ENCODE measurements around the gene RRM2.

RRM2 gene

DNA sequence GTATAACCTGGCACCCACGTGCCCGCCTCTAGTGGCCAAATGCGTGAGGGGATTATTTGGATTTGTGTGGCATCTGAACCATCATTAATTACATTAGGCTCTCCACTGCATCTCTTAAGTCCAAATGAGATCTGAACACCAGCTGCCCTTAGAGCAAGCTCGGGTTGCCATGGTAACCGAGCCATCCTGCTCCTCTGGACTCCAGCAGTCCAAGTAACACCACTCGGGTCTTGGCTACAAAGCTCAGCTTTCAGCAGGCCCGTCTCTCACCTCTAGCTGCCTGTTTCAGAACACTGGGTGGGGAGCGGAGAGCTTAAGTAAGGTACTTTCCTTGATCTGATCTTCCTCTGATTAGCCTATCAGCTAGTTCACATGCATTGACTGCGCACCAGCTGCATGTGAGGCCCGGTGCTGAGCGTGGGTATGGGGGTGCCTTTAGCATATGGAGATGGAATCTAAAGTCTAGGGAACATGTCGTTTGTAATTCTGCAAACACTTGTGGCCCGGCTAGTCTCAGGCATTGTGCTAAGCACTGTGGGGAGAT is 28.2 kb upstream of the RRM2 start:
- no peak overlapping the region for H3K4me3 ChIP-seq (ENCODE audit: low read depth, low read length)
- H3K4me1 ChIP-seq (ENCODE audit: control insufficient read depth, insufficient read depth, low read length), result peaks cover 2% of the 10 kb centered on the region; the same call in 1 of the 2 replicates
- H3K36me3 ChIP-seq (ENCODE audit: control insufficient read depth in 2 of 2, insufficient read depth in 1 of 2, low read length in 2 of 2), result no peaks in the 10 kb centered on the region
- no peaks in the 10 kb centered on the region for H3K9me3 ChIP-seq (ENCODE audit: control insufficient read depth, insufficient read depth, low read depth, low read length)
- no peak overlapping the region for H3K27ac ChIP-seq (ENCODE audit: extremely low read depth, low read depth, low read length)
- CTCF ChIA-PET, result interaction anchor here (0.7 to 7.3 kb wide), 4 partner anchors 15 to 565 kb away, joined by 3 to 124 read pairs (median 4); no protein-coding TSS in a partner anchor
- TF ChIP-seq, protein P1, sequence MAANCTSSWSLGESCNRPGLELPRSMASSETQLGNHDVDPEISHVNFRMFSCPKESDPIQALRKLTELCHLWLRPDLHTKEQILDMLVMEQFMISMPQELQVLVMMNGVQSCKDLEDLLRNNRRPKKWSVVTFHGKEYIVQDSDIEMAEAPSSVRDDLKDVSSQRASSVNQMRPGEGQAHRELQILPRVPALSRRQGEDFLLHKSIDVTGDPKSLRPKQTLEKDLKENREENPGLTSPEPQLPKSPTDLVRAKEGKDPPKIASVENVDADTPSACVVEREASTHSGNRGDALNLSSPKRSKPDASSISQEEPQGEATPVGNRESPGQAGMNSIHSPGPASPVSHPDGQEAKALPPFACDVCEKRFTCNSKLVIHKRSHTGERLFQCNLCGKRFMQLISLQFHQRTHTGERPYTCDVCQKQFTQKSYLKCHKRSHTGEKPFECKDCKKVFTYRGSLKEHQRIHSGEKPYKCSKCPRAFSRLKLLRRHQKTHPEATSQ (tag by site-specific recombination; IDR thresholded peaks at IDR 0.05), result no peak
- TF ChIP-seq ZNF19 (tag by site-specific recombination; IDR thresholded peaks at IDR 0.05; ENCODE audit: low read depth), result no peak
- TF ChIP-seq, protein P2, sequence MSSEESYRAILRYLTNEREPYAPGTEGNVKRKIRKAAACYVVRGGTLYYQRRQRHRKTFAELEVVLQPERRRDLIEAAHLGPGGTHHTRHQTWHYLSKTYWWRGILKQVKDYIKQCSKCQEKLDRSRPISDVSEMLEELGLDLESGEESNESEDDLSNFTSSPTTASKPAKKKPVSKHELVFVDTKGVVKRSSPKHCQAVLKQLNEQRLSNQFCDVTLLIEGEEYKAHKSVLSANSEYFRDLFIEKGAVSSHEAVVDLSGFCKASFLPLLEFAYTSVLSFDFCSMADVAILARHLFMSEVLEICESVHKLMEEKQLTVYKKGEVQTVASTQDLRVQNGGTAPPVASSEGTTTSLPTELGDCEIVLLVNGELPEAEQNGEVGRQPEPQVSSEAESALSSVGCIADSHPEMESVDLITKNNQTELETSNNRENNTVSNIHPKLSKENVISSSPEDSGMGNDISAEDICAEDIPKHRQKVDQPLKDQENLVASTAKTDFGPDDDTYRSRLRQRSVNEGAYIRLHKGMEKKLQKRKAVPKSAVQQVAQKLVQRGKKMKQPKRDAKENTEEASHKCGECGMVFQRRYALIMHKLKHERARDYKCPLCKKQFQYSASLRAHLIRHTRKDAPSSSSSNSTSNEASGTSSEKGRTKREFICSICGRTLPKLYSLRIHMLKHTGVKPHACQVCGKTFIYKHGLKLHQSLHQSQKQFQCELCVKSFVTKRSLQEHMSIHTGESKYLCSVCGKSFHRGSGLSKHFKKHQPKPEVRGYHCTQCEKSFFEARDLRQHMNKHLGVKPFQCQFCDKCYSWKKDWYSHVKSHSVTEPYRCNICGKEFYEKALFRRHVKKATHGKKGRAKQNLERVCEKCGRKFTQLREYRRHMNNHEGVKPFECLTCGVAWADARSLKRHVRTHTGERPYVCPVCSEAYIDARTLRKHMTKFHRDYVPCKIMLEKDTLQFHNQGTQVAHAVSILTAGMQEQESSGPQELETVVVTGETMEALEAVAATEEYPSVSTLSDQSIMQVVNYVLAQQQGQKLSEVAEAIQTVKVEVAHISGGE (tag by site-specific recombination; conservative IDR thresholded peaks at IDR 0.05; ENCODE audit: low read depth), result no peak
- no peak for TF ChIP-seq ZNF341 (tag by site-specific recombination; IDR thresholded peaks at IDR 0.05; ENCODE audit: low read depth)
- TF ChIP-seq, protein P3, sequence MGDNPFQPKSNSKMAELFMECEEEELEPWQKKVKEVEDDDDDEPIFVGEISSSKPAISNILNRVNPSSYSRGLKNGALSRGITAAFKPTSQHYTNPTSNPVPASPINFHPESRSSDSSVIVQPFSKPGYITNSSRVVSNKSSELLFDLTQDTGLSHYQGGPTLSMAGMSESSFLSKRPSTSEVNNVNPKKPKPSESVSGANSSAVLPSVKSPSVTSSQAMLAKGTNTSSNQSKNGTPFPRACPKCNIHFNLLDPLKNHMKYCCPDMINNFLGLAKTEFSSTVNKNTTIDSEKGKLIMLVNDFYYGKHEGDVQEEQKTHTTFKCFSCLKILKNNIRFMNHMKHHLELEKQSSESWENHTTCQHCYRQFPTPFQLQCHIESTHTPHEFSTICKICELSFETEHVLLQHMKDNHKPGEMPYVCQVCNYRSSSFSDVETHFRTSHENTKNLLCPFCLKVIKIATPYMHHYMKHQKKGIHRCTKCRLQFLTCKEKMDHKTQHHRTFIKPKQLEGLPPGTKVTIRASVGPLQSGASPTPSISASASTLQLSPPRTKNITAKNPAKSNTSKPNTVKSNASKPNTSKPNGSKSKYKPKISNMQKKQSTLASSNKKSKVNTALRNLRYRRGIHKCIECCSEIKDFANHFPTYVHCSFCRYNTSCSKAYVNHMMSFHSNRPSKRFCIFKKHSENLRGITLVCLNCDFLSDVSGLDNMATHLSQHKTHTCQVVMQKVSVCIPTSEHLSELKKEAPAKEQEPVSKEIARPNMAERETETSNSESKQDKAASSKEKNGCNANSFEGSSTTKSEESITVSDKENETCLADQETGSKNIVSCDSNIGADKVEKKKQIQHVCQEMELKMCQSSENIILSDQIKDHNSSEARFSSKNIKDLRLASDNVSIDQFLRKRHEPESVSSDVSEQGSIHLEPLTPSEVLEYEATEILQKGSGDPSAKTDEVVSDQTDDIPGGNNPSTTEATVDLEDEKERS (tag by site-specific recombination; IDR thresholded peaks at IDR 0.05), result no peak
- TF ChIP-seq ZNF561 (tag by site-specific recombination; IDR thresholded peaks at IDR 0.05; ENCODE audit: borderline replicate concordance), result no peak
- no peak for TF ChIP-seq ZNF777 (tag by site-specific recombination; IDR thresholded peaks at IDR 0.05; ENCODE audit: borderline replicate concordance)
- POLR2A ChIA-PET, result no interaction called here

DNA sequence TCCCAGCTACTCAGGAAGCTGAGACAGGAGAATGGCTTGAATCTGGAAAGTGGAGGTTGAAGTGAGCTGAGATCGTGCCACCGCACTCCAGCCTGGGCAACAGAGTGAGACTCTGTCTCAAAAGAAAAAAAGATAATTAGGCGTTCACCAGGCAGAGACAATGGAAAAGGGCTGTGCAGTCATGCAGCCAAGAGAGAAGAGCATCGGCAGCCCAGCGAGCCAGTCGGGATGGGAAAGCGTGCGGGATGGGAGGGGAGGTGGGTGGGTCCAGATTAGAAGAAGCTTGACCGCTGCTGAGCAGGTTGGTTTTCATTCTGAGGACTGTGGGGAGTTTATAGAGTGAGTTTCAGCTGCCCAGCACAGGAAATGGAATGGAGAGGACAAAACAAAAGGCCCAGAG is 27.4 kb upstream of the RRM2 start:
- peaks cover 2% of the 10 kb centered on the region; the same call in 1 of the 2 replicates for H3K4me1 ChIP-seq (ENCODE audit: control insufficient read depth, insufficient read depth, low read length)
- no peaks in the 10 kb centered on the region for H3K36me3 ChIP-seq (ENCODE audit: control insufficient read depth in 2 of 2, insufficient read depth in 1 of 2, low read length in 2 of 2)
- CTCF ChIA-PET, result interaction anchor here (0.7 to 7.3 kb wide), 4 partner anchors 8 to 314 kb away, joined by 3 to 124 read pairs (median 4); no protein-coding TSS in a partner anchor
- POLR2A ChIA-PET, result no interaction called here
- no peak for TF ChIP-seq ZBTB21 (tag by site-specific recombination; IDR thresholded peaks at IDR 0.05)
- peak; percentile 64 for TF ChIP-seq ZBTB17 (tag by site-specific recombination; IDR thresholded peaks at IDR 0.05)
- TF ChIP-seq, protein P4, sequence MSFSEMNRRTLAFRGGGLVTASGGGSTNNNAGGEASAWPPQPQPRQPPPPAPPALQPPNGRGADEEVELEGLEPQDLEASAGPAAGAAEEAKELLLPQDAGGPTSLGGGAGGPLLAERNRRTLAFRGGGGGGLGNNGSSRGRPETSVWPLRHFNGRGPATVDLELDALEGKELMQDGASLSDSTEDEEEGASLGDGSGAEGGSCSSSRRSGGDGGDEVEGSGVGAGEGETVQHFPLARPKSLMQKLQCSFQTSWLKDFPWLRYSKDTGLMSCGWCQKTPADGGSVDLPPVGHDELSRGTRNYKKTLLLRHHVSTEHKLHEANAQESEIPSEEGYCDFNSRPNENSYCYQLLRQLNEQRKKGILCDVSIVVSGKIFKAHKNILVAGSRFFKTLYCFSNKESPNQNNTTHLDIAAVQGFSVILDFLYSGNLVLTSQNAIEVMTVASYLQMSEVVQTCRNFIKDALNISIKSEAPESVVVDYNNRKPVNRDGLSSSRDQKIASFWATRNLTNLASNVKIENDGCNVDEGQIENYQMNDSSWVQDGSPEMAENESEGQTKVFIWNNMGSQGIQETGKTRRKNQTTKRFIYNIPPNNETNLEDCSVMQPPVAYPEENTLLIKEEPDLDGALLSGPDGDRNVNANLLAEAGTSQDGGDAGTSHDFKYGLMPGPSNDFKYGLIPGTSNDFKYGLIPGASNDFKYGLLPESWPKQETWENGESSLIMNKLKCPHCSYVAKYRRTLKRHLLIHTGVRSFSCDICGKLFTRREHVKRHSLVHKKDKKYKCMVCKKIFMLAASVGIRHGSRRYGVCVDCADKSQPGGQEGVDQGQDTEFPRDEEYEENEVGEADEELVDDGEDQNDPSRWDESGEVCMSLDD (tag by site-specific recombination; IDR thresholded peaks at IDR 0.05), result no peak
- TF ChIP-seq ZNF561 (tag by site-specific recombination; IDR thresholded peaks at IDR 0.05; ENCODE audit: borderline replicate concordance), result no peak
- no peak for TF ChIP-seq SCRT2 (tag by site-specific recombination; IDR thresholded peaks at IDR 0.05)
- no peak for TF ChIP-seq TRIM28 (IDR thresholded peaks at IDR 0.05; ENCODE audit: borderline replicate concordance, low read length)
- no peaks in the 10 kb centered on the region for H3K9me3 ChIP-seq (ENCODE audit: control insufficient read depth, insufficient read depth, low read depth, low read length)
- H3K27ac ChIP-seq (ENCODE audit: extremely low read depth, low read depth, low read length), result no peak overlapping the region
- no peak overlapping the region for H3K4me3 ChIP-seq (ENCODE audit: low read depth, low read length)

Measured in HEK293 (cell line).